Subcutaneous preadipocyte (primary cell): ENCODE data around the gene NOC3L. TPM values are rescaled to one million over a fixed set of nuclear protein-coding genes. Genes with fewer than 3 reads are reported as not detected.

Experiments
- total RNA-seq: library from RNA; depleted of rRNA; stranded (reverse); fragments of >200 nt; gene quantifications from 2 replicates; pipeline ENCODE4 v1.2.3, GENCODE V29; 2012

The NOC3L gene
- total RNA-seq, result 27.2 and 43.6 TPM in 2 replicates

GRCh38 chr10:94362360-94363250, at the start of gene NOC3L:
Gene NOC3L (minus strand): TSS chr10:94362939. CDS start chr10:94362838, 101 bp downstream.

GRCh38 chr10:94402204-94402842, 39.6 kb upstream of the NOC3L start, which contains the start of gene TBC1D12:
Gene TBC1D12 (plus strand): TSS chr10:94402541. CDS start chr10:94402614, 73 bp downstream.

Other genes starting within 250 kb of the NOC3L start
- 10.7 and 12.7 TPM in 2 replicates for gene TBC1D12, start 39.6 kb upstream of the NOC3L start, total RNA-seq
- 32.0 and 59.0 TPM in 2 replicates for gene HELLS, start 182.8 kb upstream of the NOC3L start, total RNA-seq